Ovary (tissue), 3 donors: Measurements from ENCODE around the gene SCARF2.

Experiments
- CTCF ChIP-seq, 3 donors: fragments of 450-650 bp in 2 of 3; fragments of 200-600 bp in 1 of 3; IDR thresholded peaks; one replicate each; pipeline versions ENCODE4 v1.5.1 to v1.8.0; 2016 to 2022; ENCODE audit warnings: antibody characterized with exemption in 3 of 3, mild to moderate bottlenecking in 1 of 3
- EP300 ChIP-seq: sonication (generic); formaldehyde crosslinking; IDR thresholded peaks from one replicate; pipeline ENCODE4 v1.6.1; 2017; ENCODE audit warnings: antibody characterized with exemption
- POLR2A ChIP-seq: fragments of 450-650 bp; IDR thresholded peaks from one replicate; pipeline ENCODE4 v1.6.1; 2017; ENCODE audit warnings: antibody characterized with exemption, mild to moderate bottlenecking, moderate library complexity
- donor health status: DM: no; HTN: no; CAD: no.

- TF ChIP-seq POLR2A (no peak), CTCF (IDR thresholded peaks at IDR 0.05) (no peak), EP300 (no peak)
These were observed 19.1 kb upstream of the SCARF2 start for GRCh38 chr22:20456722-20457076.
